Fibroblast of upper back skin (primary cell): ENCODE data around the gene SMAD2.
A peak's percentile ranks its signal among the peaks of the same experiment; 100 is the strongest.
"Not testable (repeated sequence)": the region's sequence is repeated elsewhere in the genome, so short reads cannot be mapped to it uniquely, and the experiment has no call there.

Source experiments
- DNase-seq: peaks from one replicate; pipeline ENCODE4 v3.0.0-alpha.2; 2013

Gene SMAD2

GRCh38 chr18:47781561-47781960 is 148.9 kb downstream of the SMAD2 start:
- no peak for DNase-seq

GRCh38 chr18:47780011-47780725 is 150.3 kb downstream of the SMAD2 start:
- no peak for DNase-seq

- DNase-seq: no peak
Observed at GRCh38 chr18:47779381-47779780, 151.1 kb downstream of the SMAD2 start.

DNA sequence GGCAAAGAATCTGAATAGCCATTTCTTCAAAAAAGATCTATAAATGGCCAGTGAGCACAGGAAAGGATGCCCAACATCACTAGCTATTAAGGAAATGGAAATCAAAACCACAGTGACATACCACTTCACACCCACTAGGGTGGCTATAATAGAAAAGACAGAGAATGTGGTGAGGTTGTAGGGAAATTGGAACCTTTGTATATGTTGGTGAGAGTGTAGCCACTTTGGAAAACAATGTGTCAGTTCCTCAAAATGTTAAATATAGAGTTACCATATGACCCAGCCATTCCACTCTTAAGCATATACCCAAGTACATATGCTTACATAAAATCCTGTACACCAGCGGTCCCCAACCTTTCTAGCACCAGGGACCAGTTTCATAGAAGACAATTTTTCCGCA is 152.8 kb downstream of the SMAD2 start:
- DNase-seq: no peak

DNA sequence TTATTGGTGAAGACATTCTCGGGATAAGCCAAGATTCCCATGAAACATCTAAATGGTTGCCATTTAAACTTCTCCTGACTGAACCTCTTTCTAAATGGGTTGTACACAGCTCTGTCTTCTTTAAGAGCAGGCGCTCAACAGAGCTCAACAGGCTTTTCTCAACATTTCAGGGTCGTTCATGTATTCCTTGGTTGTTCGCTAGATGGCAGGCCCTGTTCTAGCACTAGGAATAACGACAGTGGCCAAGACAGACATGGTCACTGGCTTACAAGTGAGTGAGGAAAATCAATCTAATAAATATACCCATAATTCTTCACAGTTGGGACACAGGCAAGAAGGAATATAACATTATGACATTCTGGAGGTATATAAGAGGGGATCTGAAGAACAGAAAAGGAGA is 154.5 kb downstream of the SMAD2 start:
- DNase-seq: no peak

DNA sequence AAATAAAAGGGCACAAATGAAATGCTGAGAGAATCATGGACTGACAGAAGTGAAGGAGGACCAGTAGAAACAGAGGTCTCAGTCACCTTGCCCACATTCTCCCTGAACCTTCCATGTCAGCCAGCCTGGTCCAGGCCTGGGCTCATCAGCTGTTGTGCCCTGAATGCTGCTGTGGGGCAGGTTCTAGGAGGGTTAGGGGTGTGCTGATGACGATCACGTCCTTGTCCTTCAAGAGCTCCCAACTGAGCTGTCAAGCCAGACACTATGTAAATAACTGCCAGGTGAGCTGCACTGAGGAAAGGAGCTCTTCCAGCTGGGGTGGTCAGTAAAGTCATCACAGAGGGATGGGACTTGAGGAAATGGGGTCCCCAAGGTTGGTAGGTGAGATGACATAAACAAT is 156.5 kb downstream of the SMAD2 start:
- DNase-seq: no peak

DNA sequence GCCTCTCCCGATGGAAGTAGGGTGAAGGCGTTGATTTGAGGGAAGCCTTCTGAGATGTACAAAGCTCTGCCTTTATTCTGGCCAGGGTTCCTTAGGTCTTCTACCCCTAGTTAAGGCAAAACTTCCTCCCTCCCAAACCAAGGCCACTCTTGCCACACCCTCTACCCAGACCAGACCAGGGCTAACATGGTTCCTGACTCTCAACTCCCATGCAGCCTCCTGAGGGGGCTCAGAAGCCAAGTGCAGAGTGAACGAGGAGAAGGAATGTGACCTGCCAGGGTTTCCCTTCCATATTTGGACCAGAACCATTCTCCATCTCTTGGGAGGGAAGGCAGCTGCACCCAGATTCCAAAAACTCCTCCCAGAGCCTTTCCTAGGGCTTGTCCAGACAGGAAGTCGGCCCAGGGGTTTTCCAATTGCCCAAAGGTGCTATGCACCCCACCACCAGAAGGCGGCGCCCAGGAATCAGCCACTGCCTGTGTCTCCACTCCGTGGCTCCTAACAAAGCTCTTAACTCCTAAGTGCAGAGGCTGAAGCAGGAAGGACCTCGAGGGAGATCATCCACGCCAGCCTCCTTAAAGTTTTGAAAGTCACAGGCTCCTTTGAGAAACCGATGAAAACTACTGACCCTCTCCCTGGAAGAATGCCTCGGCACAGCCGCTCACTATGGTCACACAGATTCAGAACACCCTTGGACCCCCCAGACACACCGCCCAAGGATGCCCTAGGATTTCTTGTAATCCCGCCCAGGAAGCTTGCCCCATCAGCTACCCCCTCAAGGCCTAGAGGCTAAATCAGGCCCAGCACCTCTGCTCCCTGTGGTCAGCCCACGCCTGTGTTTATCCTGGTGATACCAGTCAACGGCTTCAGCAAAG is 157.8 kb downstream of the SMAD2 start:
- peak; percentile 43 for DNase-seq

DNA sequence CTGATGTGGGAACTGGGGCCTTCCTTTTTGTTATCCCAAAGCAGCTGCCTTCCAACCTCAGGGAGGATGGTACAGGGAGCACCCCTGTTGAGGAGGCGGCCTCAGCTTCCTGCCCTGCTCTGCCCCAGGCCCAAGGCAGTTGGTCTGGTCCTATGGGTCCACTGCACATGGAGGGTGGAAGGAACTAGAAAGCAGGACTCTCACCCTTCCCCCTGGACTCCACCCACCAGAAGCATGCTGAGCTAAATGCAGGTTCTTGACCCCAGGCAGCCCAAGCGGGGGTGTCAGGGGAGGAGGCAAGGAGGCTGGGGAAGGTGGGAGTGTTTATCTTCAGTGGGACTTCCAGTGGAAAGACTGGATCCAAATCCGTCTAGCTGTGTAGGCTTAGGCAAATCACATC is 158.5 kb downstream of the SMAD2 start:
- DNase-seq: no peak

GRCh38 chr18:47767699-47768098 is 162.8 kb downstream of the SMAD2 start:
- no peak for DNase-seq

DNA sequence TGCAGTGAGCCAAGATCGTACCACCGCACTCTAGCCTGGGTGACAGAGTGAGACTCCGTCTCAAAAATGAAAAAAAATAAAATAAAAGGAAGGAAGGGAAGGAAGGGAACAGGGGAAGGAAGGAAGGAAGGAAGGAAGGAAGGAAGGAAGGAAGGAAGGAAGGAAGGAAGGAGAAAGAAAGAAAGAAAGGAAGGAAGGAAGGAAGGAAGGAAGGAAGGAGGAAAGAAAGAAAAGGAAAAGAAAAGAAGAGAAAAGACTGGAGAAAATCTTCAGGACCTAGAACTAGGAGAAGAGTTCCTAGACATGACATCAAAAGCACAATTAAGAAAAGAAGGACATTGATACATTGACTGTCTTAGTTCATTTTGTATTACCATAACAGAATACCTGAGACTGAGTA is 163.3 kb downstream of the SMAD2 start:
- DNase-seq: not testable (repeated sequence)
